Astrocyte (in vitro differentiated cells and primary cell): ENCODE measurements around the gene RPL18. TPM values are rescaled to one million over a fixed set of nuclear protein-coding genes. Genes with fewer than 3 reads are reported as not detected.
A peak's percentile ranks its signal among the peaks of the same experiment; 100 is the strongest.

Source experiments
- DNase-seq: peaks from one replicate; pipeline ENCODE4 v3.0.0-alpha.2; 2010; ENCODE audit warnings: low read depth
- FAIRE-seq: peaks from 2 replicates; lab custom pipeline; 2011; peaks lifted over from hg19 to GRCh38; lab: Jason Lieb, UNC
- H2AFZ ChIP-seq: 2 replicates; pipeline ENCODE4 v1.6.0; 2012; ENCODE audit warnings: low read depth, low read length, inconsistent platforms
- H3K27ac ChIP-seq: 2 replicates; pipeline ENCODE4 v1.5.1; 2011; ENCODE audit warnings: low read depth, low read length, inconsistent platforms
- H3K27me3 ChIP-seq: 2 replicates; pipeline ENCODE4 v1.6.0; 2011; ENCODE audit warnings: low read length, inconsistent platforms; ENCODE audit not compliant: insufficient read depth
- H3K36me3 ChIP-seq: 2 replicates; pipeline ENCODE4 v1.5.1; 2011; ENCODE audit warnings: low read length, inconsistent platforms; ENCODE audit not compliant: insufficient read depth
- H3K4me1 ChIP-seq: 2 replicates; pipeline ENCODE4 v1.5.1; 2011; ENCODE audit warnings: low read length, inconsistent platforms; ENCODE audit not compliant: insufficient read depth
- H3K4me2 ChIP-seq: 2 replicates; pipeline ENCODE4 v1.6.0; 2012; ENCODE audit warnings: low read length, inconsistent platforms
- H3K4me3 ChIP-seq: 2 replicates; pipeline ENCODE4 v1.5.1; 2011; ENCODE audit warnings: low read depth, mild to moderate bottlenecking, low read length, inconsistent platforms; ENCODE audit not compliant: insufficient read depth
- H3K79me2 ChIP-seq: 2 replicates; pipeline ENCODE4 v1.6.0; 2012; ENCODE audit warnings: mild to moderate bottlenecking, low read length, inconsistent platforms; ENCODE audit not compliant: insufficient read depth
- H3K9ac ChIP-seq: 2 replicates; pipeline ENCODE4 v1.6.0; 2012; ENCODE audit warnings: mild to moderate bottlenecking, low read length, inconsistent platforms
- H3K9me3 ChIP-seq: 2 replicates; pipeline ENCODE4 v1.5.1; 2012; ENCODE audit warnings: low read depth, mild to moderate bottlenecking, low read length, inconsistent platforms; ENCODE audit not compliant: insufficient read depth
- H4K20me1 ChIP-seq: 2 replicates; pipeline ENCODE4 v1.6.0; 2012; ENCODE audit warnings: low read length, inconsistent platforms; ENCODE audit not compliant: insufficient read depth
- H3K27ac Mint-ChIP-seq: one replicate; pipeline ENCODE4 v1.8.0; 2021; ENCODE audit warnings: mild to moderate bottlenecking, mixed read lengths; ENCODE audit not compliant: unreplicated experiment
- H3K27me3 Mint-ChIP-seq: one replicate; pipeline ENCODE4 v1.8.0; 2021; ENCODE audit warnings: low read depth, mixed read lengths; ENCODE audit not compliant: unreplicated experiment
- H3K36me3 Mint-ChIP-seq: one replicate; pipeline ENCODE4 v1.8.0; 2021; ENCODE audit warnings: low read depth, mixed read lengths; ENCODE audit not compliant: unreplicated experiment
- H3K4me1 Mint-ChIP-seq: one replicate; pipeline ENCODE4 v1.8.0; 2021; ENCODE audit warnings: low read depth, mixed read lengths; ENCODE audit not compliant: unreplicated experiment
- H3K4me3 Mint-ChIP-seq: one replicate; pipeline ENCODE4 v1.8.0; 2021; ENCODE audit warnings: mild to moderate bottlenecking, moderate library complexity, mixed read lengths; ENCODE audit not compliant: unreplicated experiment
- H3K9me3 Mint-ChIP-seq: one replicate; pipeline ENCODE4 v1.8.0; 2021; ENCODE audit warnings: mild to moderate bottlenecking, mixed read lengths; ENCODE audit not compliant: unreplicated experiment
- CTCF ChIP-seq: IDR thresholded peaks from 2 replicates; pipeline ENCODE4 v1.5.1; 2011; ENCODE audit warnings: low read depth, mild to moderate bottlenecking, inconsistent platforms, low read length, moderate library complexity; ENCODE audit not compliant: insufficient read depth
- EZH2 ChIP-seq: IDR thresholded peaks from 2 replicates; pipeline ENCODE4 v1.6.1; 2012; ENCODE audit warnings: mild to moderate bottlenecking, low read length, inconsistent platforms; ENCODE audit not compliant: insufficient read depth
- total RNA-seq: library from RNA; stranded (reverse); gene quantifications from 2 replicates; pipeline ENCODE4 v1.2.1, GENCODE V29; 2021

RPL18 gene
- total RNA-seq, 1 donor from 2014 or later: 1,102 TPM

GRCh38 chr19:48588670-48589401, 30.1 kb downstream of the RPL18 start:
- Mint-ChIP-seq H3K4me1 (peaks cover 2% of the 10 kb centered on the region), H3K27ac (peak overlapping the region; percentile 62), H3K4me3 (no peak overlapping the region), H3K36me3 (no peaks in the 10 kb centered on the region), H3K9me3 (no peaks in the 10 kb centered on the region), H3K27me3 (peaks cover 10% of the 10 kb centered on the region)
- H4K20me1 ChIP-seq: no peaks in the 10 kb centered on the region
- no peaks in the 10 kb centered on the region for H3K9me3 ChIP-seq
- H2AFZ ChIP-seq: peak overlapping the region; percentile 88
- no peak for FAIRE-seq
- H3K4me1 ChIP-seq: peaks cover 7% of the 10 kb centered on the region
- no peak for TF ChIP-seq EZH2
- peak; percentile 56 for TF ChIP-seq CTCF
- H3K4me2 ChIP-seq: peak overlapping the region; percentile 84
- H3K27me3 ChIP-seq: no peaks in the 10 kb centered on the region
- peak; percentile 49 for DNase-seq
- H3K9ac ChIP-seq: peak overlapping the region; percentile 31
- no peaks in the 10 kb centered on the region for H3K36me3 ChIP-seq
- H3K79me2 ChIP-seq: no peaks in the 10 kb centered on the region
- H3K27ac ChIP-seq: no peak overlapping the region
- peak overlapping the region; percentile 38 for H3K4me3 ChIP-seq

- Mint-ChIP-seq H3K9me3 (no peaks in the 10 kb centered on the region), H3K36me3 (no peaks in the 10 kb centered on the region), H3K27ac (no peak overlapping the region), H3K4me1 (peaks cover 2% of the 10 kb centered on the region), H3K27me3 (peaks cover 10% of the 10 kb centered on the region), H3K4me3 (no peak overlapping the region)
- no peak overlapping the region for H3K9ac ChIP-seq
- no peak for DNase-seq
- H3K36me3 ChIP-seq: no peaks in the 10 kb centered on the region
- H3K27me3 ChIP-seq: no peaks in the 10 kb centered on the region
- TF ChIP-seq EZH2 (no peak), CTCF (no peak)
- no peaks in the 10 kb centered on the region for H3K9me3 ChIP-seq
- H3K4me1 ChIP-seq: peaks cover 7% of the 10 kb centered on the region
- no peaks in the 10 kb centered on the region for H4K20me1 ChIP-seq
- H3K79me2 ChIP-seq: no peaks in the 10 kb centered on the region
- H3K4me2 ChIP-seq: no peak overlapping the region
- H3K27ac ChIP-seq: no peak overlapping the region
- H3K4me3 ChIP-seq: no peak overlapping the region
- H2AFZ ChIP-seq: no peak overlapping the region
- no peak for FAIRE-seq
These were observed 31.6 kb downstream of the RPL18 start for GRCh38 chr19:48587387-48587786.

- no peaks in the 10 kb centered on the region for H3K79me2 ChIP-seq
- Mint-ChIP-seq H3K4me3 (no peak overlapping the region), H3K27ac (no peak overlapping the region), H3K4me1 (peaks cover 1% of the 10 kb centered on the region), H3K27me3 (peaks cover 5% of the 10 kb centered on the region), H3K36me3 (no peaks in the 10 kb centered on the region), H3K9me3 (no peaks in the 10 kb centered on the region)
- H3K4me3 ChIP-seq: no peak overlapping the region
- H3K9me3 ChIP-seq: no peaks in the 10 kb centered on the region
- FAIRE-seq: no peak
- no peaks in the 10 kb centered on the region for H3K27me3 ChIP-seq
- H2AFZ ChIP-seq: no peak overlapping the region
- H3K9ac ChIP-seq: no peak overlapping the region
- no peak for DNase-seq
- H3K27ac ChIP-seq: no peak overlapping the region
- peaks cover 3% of the 10 kb centered on the region for H3K4me1 ChIP-seq
- H3K4me2 ChIP-seq: no peak overlapping the region
- TF ChIP-seq EZH2: no peak
- TF ChIP-seq CTCF: no peak
- H3K36me3 ChIP-seq: no peaks in the 10 kb centered on the region
- H4K20me1 ChIP-seq: no peaks in the 10 kb centered on the region
These were observed 36.8 kb downstream of the RPL18 start for GRCh38 chr19:48582168-48582567.
